Measurements from ENCODE around the gene CHMP5. TPM values are rescaled to one million over a fixed set of nuclear protein-coding genes. Genes with fewer than 3 reads are reported as not detected.

CHMP5 gene
- total RNA-seq, 1 donor from 2014 or later, result 76.7 TPM

GRCh38 chr9:33227008-33227398 is 37.8 kb upstream of the CHMP5 start:
- no peak for DNase-seq (ENCODE audit: low read depth)
- TF ChIP-seq CTCF (conservative IDR thresholded peaks at IDR 0.05; ENCODE audit: low read depth, low read length), result no peak

DNA sequence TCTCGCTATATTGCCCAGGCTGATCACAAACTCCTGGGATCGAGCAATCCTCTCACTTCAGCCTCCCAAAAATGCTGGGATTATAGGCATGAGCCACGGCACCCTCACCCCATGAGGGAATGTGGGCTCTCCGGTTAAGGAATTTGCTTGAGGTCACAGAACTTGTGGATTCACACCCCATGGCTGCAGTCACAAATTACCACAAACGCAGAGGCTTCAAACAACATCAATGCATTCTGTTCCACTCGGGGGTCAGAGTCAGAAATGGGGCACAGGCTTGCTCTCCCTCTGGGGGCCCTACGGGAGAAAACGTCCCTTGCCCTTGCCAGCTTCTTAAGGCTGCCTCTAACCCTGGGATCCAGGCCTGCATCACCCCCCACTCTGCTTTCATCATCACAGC is 37.1 kb upstream of the CHMP5 start:
- TF ChIP-seq CTCF (conservative IDR thresholded peaks at IDR 0.05; ENCODE audit: low read depth, low read length), result no peak
- DNase-seq (ENCODE audit: low read depth), result no peak
- H3K4me3 ChIP-seq (ENCODE audit: low read depth, low read length), result no peak overlapping the region

More at GRCh38 chr9:33227008-33227398, 37.8 kb upstream of the CHMP5 start:
- H3K4me3 ChIP-seq (ENCODE audit: low read depth, low read length), result no peak overlapping the region

DNA sequence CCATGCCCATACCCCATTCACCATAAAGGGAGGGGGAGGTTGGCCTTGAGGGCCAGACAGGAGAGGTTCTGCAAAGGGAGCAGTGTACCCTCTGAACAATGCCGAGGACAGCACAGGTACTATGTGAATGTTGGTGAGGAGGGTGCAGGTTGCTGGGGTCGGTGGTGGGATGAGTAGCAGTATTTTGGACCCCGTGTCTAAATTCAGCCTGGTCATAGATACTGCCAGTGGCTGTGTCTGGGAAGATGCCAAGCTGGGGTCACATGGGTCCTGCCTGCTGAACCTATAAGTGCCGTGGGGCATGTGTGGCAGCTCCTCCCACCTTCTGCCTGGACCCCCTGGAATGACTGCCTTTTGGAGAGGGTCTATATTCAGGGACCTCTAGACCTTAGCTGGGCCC is 36.2 kb upstream of the CHMP5 start:
- TF ChIP-seq CTCF (conservative IDR thresholded peaks at IDR 0.05; ENCODE audit: low read depth, low read length), result no peak
- DNase-seq (ENCODE audit: low read depth), result no peak
- H3K4me3 ChIP-seq (ENCODE audit: low read depth, low read length), result no peak overlapping the region

- H3K4me3 ChIP-seq (ENCODE audit: low read depth, low read length), result no peak overlapping the region
- no peak for DNase-seq (ENCODE audit: low read depth)
- peak; percentile 34 for TF ChIP-seq CTCF (conservative IDR thresholded peaks at IDR 0.05; ENCODE audit: low read depth, low read length)
Measured at GRCh38 chr9:33229359-33230114, 35.3 kb upstream of the CHMP5 start.

DNA sequence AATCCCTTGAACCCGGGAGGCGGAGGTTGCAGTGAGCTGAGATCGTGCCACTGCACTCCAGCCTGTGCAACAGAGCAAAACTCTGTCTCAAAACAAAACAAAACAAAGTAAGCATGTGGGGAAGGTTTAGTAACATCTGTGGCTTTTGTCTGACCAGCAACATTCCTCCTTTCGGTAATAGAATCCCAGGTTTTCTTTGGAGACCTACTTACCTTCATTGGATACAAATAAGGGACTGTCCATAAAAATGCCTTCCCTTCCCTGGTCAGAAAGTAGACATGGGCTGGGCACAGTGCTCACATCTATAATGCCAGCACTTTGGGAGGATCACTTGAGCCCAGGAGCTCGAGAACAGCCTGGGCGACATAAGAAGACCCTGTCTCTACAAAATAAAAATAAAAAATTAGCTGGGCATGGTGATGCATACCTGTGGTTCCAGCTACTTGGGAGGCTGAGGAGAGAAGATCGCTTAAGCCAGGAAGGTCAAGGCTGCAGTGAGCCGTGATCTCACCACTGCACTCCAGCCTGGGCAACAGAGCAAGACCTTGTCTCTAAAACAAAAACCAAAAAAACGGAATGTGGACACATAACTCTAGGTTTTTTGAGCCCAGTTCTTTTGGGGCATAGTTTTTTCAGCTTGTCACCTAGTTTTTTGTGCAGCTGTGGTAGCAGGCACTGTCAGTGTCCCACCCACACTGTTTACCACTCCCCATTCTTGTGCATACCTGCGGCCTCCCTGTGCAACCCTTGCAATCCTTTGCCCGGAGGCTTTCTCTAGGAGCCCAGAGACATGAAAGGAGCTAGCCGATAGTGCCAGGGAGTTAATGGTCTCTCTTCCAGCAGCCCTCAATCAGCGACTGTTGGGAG is 33.9 kb upstream of the CHMP5 start:
- TF ChIP-seq CTCF (conservative IDR thresholded peaks at IDR 0.05; ENCODE audit: low read depth, low read length), result no peak
- no peak for DNase-seq (ENCODE audit: low read depth)
- no peak overlapping the region for H3K4me3 ChIP-seq (ENCODE audit: low read depth, low read length)

- H3K4me3 ChIP-seq (ENCODE audit: low read depth, low read length), result no peak overlapping the region
- no peak for TF ChIP-seq CTCF (conservative IDR thresholded peaks at IDR 0.05; ENCODE audit: low read depth, low read length)
- DNase-seq (ENCODE audit: low read depth), result no peak
Measured at GRCh38 chr9:33231623-33231942, 33.3 kb upstream of the CHMP5 start.

All from epithelial cell of proximal tubule (primary cell).